Hematopoietic multipotent progenitor cell (in vitro differentiated cells): ENCODE data around the gene FAM170B. TPM values are rescaled to one million over a fixed set of nuclear protein-coding genes. Genes with fewer than 3 reads are reported as not detected.

Experiments
- DNase-seq, 3 donors: peaks; one replicate each; pipeline ENCODE4 v3.0.0-alpha.2; 2011 to 2015; ENCODE audit warnings: low read depth in 2 of 3, low spot score in 2 of 3
- total RNA-seq: library from RNA; depleted of rRNA; stranded (reverse); fragments of >200 nt; gene quantifications from one replicate; pipeline ENCODE4 v1.2.3, GENCODE V29; 2012

The FAM170B gene
- total RNA-seq, 1 donor, result not detected

- DNase-seq, result no peak
These were observed 51.1 kb downstream of the FAM170B start for GRCh38 chr10:49082766-49083165.

DNA sequence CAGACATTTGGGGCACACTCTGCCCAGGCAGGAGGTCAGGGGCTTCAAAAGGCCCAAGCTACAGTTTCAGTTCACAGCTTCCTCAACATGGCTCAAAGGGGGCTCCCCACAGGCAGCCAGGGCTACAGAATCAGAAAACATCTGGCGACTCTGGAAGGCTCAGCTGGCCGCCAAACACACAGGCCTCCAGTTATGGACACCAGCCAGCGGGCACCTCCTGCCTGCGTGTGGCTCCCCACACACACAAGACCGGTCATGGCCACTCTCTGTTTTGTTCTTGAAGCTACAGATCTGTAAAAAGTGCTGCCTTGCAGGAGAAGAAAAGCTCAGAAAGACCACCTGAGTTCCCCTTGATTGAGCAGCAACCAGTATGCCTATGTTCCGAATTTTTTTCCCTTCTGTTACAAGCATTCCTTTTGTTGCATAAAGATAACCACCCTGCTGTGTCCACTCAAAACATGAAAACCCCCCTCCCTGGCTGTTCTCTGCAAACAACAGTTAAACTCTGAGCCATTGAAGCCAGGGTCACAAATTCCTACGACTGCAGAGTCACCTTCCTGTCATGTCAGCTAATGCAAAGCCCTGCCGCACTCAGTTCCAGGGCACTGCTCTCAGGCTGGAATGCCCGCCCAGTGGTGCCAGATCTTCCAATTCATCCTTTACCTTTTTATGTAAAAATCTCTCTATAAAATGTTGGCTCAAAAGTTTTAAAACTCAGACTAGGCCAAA is 52.1 kb downstream of the FAM170B start:
- peak in 1 of 3 donors; percentile 29 for DNase-seq

Other genes starting within 250 kb of the FAM170B start
- gene LRRC18, start 194.2 kb downstream of the FAM170B start, total RNA-seq, result not detected
- gene VSTM4, start 18.5 kb downstream of the FAM170B start, total RNA-seq, result 0.27 TPM
- gene TMEM273, start 54.4 kb upstream of the FAM170B start, total RNA-seq, result 1.6 TPM
- not detected for gene C10orf71, start 165.1 kb upstream of the FAM170B start, total RNA-seq